Stimulated activated CD4-positive, alpha-beta T cell treated with anti-CD3 and anti-CD28 coated beads, Interleukin-1b, Interleukin-23, amount 100 ng/mL, for 48 hours (primary cell): Measurements from ENCODE around the gene ELAVL1.
A peak's percentile ranks its signal among the peaks of the same experiment; 100 is the strongest.
"Not testable (repeated sequence)": the region's sequence is repeated elsewhere in the genome, so short reads cannot be mapped to it uniquely, and the experiment has no call there.

Experiments
- DNase-seq: peaks from one replicate; pipeline ENCODE4 v3.0.0-alpha.2; 2020

ELAVL1 gene

DNA sequence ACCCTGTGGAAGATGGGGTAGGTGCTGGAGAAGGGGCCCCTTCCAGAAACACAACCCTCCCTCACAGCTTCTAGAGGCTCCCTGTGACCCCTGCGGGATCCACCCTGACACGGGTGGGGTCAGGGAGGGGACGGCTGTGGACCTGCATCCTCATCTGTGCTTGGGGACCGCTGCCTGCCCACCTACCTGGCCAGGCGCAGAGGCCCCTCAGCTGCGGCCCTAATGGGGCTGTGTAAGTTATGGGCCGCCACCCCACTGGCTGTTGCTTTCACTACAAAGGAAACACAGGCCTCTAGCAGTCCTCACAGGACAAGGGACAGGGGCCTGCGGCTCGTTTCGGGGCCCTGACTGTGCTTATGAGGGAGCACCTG, 72.5 kb downstream of the ELAVL1 start:
- no peak for DNase-seq

- DNase-seq = no peak
These were observed 73.0 kb downstream of the ELAVL1 start for GRCh38 chr19:7932276-7932929.

DNA sequence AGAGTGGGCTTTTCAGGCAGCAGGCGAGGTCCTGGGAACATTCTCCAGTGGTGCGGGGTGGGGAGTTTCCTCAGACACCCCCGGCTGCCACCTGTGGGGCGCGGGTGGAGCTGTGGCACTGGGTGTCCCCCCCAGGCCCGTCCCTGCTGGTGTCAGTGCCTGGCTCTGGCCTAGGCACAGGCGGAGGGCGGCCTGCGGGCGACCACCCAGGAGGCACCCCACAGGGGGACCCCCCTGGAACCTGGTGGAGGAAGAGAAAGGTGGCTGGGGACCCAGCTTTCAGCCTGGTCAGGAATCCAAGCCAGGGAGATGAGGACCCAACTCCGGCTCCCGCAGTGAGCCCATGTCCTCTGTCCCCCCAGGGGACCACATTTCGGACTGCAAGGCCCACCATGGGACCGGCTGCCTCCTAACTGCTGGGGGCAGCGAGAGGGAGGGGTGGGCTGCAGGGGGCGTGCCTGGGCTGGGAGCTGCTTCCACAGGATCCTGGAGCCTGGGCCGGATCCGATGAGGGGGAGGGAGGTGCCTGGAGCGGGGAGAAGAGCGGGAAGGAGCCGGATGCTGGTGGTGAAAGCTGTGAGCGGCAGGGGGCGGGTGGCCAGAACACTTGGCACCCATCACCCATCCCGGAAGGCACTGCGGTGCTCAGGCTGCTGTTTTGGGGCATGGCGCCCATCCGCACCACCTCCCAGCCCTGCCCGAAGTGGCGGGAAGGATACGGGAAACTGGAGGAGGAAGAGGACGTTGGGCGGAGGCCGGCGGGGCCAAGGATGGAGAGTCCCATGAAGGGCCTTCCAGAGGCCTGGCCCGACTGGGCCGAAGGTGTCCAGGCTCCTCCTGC, 74.0 kb downstream of the ELAVL1 start:
- DNase-seq = no peak

- DNase-seq = no peak
These were observed 74.7 kb downstream of the ELAVL1 start for GRCh38 chr19:7930765-7931164.

- DNase-seq = not testable (repeated sequence)
These were observed 75.4 kb downstream of the ELAVL1 start for GRCh38 chr19:7930030-7930429.

DNA sequence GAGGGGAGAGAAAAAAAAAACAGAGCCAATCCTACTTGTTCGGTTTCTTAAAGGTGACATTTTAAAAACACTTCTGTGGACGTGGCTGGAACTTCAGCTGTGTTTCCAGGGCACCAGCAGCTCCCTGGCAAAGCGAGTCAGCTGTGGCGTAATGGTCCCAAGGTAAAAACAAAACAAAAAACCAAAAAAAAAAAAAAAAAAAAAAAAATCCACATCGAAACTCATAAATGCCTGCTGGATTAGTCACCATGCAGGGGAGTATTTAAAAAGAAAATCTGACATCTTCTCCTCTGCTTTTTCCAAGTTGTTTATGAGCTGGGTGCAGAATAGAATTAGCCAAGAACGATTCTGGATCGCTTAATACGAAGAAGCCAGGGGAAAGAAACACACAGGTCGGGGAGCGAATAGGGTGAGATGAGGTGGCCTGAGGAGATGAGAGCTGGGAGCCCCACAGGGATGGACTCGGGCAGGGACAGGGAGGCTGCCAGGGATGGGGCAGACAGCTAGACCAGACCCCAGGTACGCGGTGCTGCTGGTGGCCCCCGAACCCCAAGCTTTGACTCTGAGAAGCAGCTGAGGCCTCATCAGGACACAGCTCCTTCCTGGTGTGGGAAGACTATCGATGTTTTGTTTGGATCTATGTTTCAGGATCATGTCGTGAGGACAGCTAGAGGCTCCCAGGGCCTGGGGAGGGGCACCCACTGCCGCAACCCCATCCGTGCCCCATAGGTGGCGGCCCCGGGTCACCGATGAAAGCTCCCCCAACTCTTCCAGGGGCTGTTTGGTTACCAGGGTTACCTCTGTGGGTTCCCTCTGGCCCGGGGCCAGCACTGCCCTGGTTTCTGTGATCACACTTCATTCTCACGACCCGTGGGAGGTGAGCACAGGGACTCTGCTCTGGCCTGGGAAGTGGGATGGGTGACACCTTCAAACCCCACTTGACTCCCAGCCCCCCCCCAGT, 76.4 kb downstream of the ELAVL1 start:
- DNase-seq = peak; percentile 69

DNA sequence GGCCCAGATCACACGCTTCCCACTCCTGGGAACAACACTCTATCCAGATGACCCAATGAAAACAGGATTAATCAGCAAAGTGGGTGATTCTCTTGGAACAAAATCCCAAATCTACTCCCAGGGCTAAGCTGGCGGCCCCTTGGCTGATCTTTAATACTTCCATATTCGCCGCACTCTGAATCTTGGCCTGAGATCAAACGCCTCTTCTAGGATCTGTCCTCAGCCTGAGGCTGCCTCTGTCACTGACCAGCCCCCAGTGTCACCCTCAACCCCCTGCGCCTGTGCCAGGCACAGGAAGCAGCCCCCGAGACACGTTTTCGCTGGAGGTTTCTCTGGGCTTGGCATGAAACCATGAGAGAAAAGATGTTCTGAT, 77.1 kb downstream of the ELAVL1 start:
- DNase-seq = no peak

DNA sequence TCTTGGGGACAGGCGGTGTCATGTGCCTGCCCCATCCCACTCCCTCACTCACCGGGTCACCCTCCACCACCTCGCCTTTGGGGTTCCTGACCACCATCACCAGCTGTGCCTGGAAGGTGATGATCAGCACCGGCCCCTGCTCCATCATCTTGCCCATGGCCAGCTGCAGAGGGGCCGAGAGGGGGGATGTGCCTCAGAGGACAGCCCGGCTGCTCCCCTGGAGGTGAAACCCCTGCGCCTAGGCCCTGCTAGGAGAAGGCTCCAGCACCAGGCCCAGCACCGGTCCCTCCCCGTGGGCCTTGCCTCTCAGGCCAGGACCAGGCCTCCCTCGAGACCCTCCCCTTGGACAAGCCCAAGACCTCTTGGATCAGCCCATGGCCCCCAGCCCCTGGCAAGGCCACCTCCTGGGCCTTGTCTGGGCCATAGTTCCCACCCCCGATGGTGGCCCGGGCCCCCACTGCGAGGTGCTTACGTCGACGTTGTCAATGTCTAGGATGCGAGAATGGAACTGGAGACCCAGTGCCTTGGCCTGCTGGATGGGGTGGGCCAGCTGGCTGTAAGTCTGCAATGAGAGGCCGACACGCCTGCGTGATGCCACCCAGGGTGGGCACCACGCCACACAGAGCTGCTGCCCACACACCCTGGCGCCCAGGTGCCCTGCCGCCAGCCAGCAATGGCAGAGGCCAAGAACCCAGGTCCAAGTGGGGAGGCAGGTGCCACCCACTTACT, 77.7 kb downstream of the ELAVL1 start:
- DNase-seq = no peak

DNA sequence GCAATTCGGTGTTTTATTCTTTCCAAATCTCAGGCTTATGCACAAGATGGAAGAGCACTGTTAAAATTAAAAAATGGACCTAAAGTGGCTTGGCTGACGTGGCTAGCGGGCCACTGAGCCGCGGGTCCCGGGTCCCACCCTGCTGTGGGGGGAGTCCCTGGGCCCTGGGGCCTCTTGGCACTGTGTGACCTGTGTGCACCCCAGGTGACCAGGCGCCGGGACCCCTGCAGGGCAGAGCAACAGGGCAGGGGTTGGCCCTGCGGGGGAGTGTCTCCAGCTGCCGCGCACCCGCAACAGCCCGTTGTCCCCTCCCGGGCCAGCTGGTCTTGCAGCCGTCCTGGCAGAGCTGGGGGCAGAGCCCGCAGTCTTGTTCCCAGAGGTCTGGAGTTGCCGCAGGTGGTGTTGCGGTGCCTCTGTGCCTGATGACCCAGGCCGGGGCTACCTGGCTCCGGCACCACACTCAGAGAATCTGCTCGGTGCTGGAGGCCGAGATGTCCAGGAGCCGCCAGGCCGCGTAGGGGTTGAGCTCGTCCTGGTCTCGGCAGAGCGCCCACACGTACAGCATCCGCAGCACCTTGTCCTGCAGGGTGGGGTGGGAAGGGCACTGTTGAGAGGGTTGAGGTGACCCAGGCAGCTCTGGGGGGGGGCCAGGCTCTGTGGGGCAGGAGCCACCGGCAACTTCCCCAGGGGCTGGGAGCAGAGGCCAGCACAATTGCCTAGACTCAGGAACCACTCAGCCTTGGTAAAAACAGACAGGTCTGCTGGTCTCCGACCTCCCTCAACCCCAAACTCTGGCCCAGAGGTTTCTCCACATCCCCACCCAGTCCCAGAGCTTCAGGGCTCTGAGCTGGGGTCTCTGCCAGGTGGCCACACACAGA, 78.5 kb downstream of the ELAVL1 start:
- DNase-seq = no peak

DNA sequence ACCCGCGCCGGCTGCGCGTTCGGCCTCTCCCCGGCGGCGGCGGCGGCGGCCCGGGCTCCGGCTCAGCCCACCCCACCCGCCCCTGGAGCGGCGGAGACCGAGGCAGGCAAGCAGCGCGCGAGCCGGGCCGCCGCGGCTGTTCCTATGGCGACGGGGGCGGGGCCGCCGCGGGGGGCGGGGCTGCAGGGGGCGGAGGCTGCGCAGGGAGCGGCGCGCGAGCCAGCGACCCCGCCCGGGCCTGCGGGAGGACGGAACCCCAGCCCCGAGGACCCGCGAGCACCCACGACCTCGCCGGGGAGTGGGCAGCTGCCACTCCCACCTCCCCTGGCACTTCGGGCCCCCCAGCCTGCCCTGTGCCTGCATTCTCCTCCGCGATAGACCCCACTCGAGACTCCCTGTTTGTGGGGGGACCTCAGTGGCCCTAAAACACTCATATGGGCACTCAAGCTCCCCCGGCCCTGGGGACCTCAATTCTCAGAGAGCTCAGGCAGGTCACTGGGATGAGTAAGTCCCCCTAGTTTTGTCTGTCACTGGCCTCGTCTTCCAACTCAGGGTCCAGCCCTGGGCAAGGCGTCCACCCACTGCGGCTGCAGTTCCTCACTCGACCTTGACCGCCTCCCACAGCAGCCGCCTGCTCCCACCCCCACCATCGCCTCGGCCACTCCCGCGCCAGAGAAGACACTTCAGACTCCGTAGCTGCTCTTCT, 79.3 kb downstream of the ELAVL1 start, which contains the start of gene CTXN1:
Gene CTXN1, minus strand, starts transcription at position 115 of the 706 bp plus-strand sequence. CDS start 597 bp downstream, outside the sequence.
- DNase-seq = peak; percentile 68

DNA sequence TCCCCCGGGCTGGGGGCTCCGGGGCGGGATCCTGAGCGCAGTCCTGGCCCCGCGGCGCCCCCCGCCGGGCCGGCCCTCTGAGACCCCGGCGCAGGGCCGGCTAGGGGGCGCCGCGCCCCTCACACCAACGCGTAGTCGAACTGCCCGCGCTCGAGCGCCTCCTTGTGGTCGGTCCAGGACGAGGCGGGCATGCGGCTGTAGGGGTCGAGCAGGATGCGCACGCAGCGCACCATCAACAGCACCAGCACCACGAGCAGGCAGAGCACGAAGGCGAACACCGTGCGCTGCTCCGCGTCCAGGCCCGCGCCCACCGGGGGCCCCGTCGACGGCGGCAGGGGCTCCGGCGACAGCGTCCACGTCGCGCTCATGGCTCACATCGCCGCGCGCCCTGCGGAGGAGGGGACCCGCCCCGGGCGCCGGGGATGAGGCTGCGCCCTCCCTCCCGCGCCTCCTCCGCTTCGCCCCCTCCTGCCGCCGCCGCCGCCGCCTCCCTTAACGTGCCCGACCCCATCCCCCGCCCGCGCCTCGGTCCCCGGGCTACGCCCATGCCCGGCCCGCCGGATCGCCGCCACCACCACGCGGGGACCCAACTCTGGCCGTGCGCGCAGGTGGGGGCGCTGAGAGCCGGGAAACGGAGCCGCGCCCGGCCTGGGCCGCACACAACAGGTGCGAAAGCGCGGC, 80.1 kb downstream of the ELAVL1 start:
- peak; percentile 83 for DNase-seq

- no peak for DNase-seq
These were observed 80.7 kb downstream of the ELAVL1 start for GRCh38 chr19:7924651-7925170.

GRCh38 chr19:7924241-7924640, 81.2 kb downstream of the ELAVL1 start:
- no peak for DNase-seq

GRCh38 chr19:7923295-7924191, 81.9 kb downstream of the ELAVL1 start:
- no peak for DNase-seq

GRCh38 chr19:7922836-7923195, 82.6 kb downstream of the ELAVL1 start:
- no peak for DNase-seq

GRCh38 chr19:7921967-7922835, 83.2 kb downstream of the ELAVL1 start:
- DNase-seq = no peak

GRCh38 chr19:7921302-7921966, 84.0 kb downstream of the ELAVL1 start:
- DNase-seq = no peak
